Activated naive CD4-positive, alpha-beta T cell treated with anti-CD3 and anti-CD28 coated beads, Interleukin-2, amount 50 U/mL, for 72 hours (primary cell): Measurements from ENCODE around the gene HEPH. TPM values are rescaled to one million over a fixed set of nuclear protein-coding genes. Genes with fewer than 3 reads are reported as not detected.
"Not testable (repeated sequence)": the region's sequence is repeated elsewhere in the genome, so short reads cannot be mapped to it uniquely, and the experiment has no call there.

Experiments used
- ATAC-seq, 2 donors: fragments of 150-1000 bp; cut with Tn5 transposase; 2 replicates each; pipeline ENCODE4 v1.10.0; 2021; ENCODE audit warnings: mild to moderate bottlenecking in 2 of 2, moderate library complexity in 2 of 2
- DNase-seq, 2 donors: peaks; one replicate each; pipeline ENCODE4 v3.0.0; 2021 to 2022; ENCODE audit warnings: low spot score in 2 of 2
- H3K27ac Mint-ChIP-seq, 2 donors: one replicate each; pipeline ENCODE4 v1.8.0; 2022; ENCODE audit warnings: mild to moderate bottlenecking in 2 of 2, mixed read lengths in 2 of 2
- H3K36me3 Mint-ChIP-seq, 2 donors: one replicate each; pipeline ENCODE4 v1.8.0; 2022; ENCODE audit warnings: mixed read lengths in 2 of 2
- H3K9me3 Mint-ChIP-seq, 2 donors: one replicate each; pipeline ENCODE4 v1.8.0; 2022; ENCODE audit warnings: mixed read lengths in 2 of 2
- total RNA-seq, 2 donors: library from RNA; stranded (reverse); gene quantifications; one replicate each; pipeline ENCODE4 v1.2.3, GENCODE V29; 2022

HEPH gene
- total RNA-seq, 2 donors from 2014 or later, result 0.18 TPM; not detected in 1

DNA sequence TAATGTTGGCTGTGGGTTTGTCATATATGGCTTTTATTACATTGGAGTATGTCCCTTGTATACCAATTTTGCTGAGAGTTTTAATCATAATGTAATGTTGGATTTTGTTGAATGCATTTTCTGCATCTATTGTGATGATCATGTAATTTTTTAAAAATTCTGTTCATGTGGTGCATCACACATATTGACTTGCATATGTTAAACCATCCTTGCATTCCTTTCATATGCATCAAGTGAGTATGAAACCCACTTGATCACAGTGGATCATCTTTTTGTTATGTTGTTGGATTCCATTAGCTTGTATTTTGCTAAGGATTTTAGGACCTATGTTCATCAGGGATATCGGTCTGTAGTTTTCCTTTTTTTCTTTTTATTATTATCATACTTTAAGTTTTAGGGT, 12.1 kb downstream of the HEPH start:
- ATAC-seq (no peak), DNase-seq (no peak)
- H3K9me3 Mint-ChIP-seq, result peaks cover 19 to 22% of the 10 kb centered on the region in 2 donors
- H3K27ac Mint-ChIP-seq, result no peak overlapping the region
- H3K36me3 Mint-ChIP-seq, result peaks cover 6 to 11% of the 10 kb centered on the region in 2 donors

DNA sequence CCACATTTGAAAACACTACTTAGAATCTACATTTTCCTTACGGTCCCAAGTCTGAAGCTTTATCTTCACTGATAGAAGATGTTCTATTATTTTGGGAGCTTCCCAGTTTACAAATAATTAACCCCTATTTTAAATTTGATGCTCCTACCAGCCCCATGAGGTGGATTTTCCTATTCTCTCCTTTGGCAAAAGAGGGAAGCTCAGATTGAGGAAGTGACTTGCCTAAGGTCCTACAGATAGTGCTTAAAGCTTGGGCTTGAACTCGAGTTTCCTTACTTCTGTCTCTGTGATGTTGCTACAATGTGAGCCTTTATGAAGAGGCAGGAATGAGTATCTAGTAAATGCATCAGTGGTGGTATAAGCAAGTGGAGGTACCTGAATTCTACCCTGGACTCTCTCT, 27.5 kb downstream of the HEPH start:
- no peak for DNase-seq
- H3K9me3 Mint-ChIP-seq, result peaks cover 0 to 8% of the 10 kb centered on the region in 2 donors
- no peak for ATAC-seq
- H3K36me3 Mint-ChIP-seq, result peaks cover 0 to 4% of the 10 kb centered on the region in 2 donors
- H3K27ac Mint-ChIP-seq, result no peak overlapping the region

DNA sequence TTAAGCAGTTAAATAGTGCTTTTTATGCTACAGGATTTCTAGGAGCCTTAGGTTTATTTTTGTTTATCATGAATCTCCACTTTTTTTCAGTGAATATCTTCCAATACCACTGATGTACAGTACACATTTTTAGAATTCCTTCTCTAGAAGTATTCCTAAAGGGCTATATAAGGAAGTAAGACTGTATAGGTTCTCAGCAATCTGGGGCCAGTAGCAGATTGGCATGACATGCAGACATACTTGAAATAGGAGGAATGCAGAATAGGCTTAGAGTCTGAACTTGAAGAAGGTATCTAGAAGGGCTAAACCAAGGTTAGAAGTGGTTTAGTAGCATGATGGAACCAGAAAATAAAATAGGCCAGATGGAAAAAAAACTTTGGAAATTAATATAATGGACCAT, 29.8 kb downstream of the HEPH start:
- ATAC-seq, result no peak
- Mint-ChIP-seq H3K27ac (no peak overlapping the region), H3K36me3 (no peaks in the 10 kb centered on the region), H3K9me3 (peaks cover 0 to 3% of the 10 kb centered on the region in 2 donors)
- DNase-seq, result no peak

GRCh38 chrX:66200050-66200664, 36.1 kb downstream of the HEPH start:
- Mint-ChIP-seq H3K36me3 (no peaks in the 10 kb centered on the region), H3K27ac (peak overlapping the region; percentile 63 to 90), H3K9me3 (peaks cover 0 to 6% of the 10 kb centered on the region in 2 donors)
- DNase-seq (no peak), ATAC-seq (peak; percentile 44)

- peaks cover 0 to 6% of the 10 kb centered on the region in 2 donors for H3K9me3 Mint-ChIP-seq
- peak overlapping the region in 1 of 2 donors; percentile 37 for H3K27ac Mint-ChIP-seq
- ATAC-seq (no peak), DNase-seq (no peak)
- H3K36me3 Mint-ChIP-seq, result no peaks in the 10 kb centered on the region
Measured at GRCh38 chrX:66200855-66201795, 37.1 kb downstream of the HEPH start.

GRCh38 chrX:66203114-66203513, 39.1 kb downstream of the HEPH start:
- DNase-seq (no peak), ATAC-seq (no peak)
- H3K9me3 Mint-ChIP-seq, result peaks cover 0 to 6% of the 10 kb centered on the region in 2 donors
- H3K36me3 Mint-ChIP-seq, result no peaks in the 10 kb centered on the region
- H3K27ac Mint-ChIP-seq, result no peak overlapping the region

- DNase-seq, result no peak
- no peak for ATAC-seq
Measured at GRCh38 chrX:66221856-66222255, 57.8 kb downstream of the HEPH start.

DNA sequence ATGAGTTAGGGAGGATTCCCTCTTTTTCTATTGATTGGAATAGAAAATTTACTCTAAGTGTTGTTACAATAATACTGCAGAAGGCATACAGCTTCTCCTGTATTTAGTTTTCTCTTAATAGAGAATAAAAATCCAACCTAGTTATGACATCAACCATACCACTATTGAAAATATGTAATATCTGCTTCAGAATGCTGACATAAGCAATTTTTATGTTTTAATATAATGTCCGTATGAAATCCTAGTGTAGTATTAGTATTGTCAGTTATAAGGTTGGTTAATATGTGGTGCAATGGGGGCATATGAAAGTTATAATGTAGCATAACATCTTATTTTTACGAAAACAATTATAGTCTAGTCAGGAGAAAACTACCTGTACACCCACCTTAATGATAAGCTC, 68.2 kb downstream of the HEPH start:
- H3K27ac Mint-ChIP-seq, result no peak overlapping the region
- peaks cover 3 to 5% of the 10 kb centered on the region in 2 donors for H3K9me3 Mint-ChIP-seq
- ATAC-seq (no peak), DNase-seq (no peak)
- peaks cover 0 to 4% of the 10 kb centered on the region in 2 donors for H3K36me3 Mint-ChIP-seq

More at GRCh38 chrX:66221856-66222255, 57.8 kb downstream of the HEPH start:
- H3K27ac Mint-ChIP-seq, result no peak overlapping the region
- no peaks in the 10 kb centered on the region for H3K9me3 Mint-ChIP-seq
- H3K36me3 Mint-ChIP-seq, result no peaks in the 10 kb centered on the region

- Mint-ChIP-seq H3K27ac (no peak overlapping the region), H3K9me3 (peaks cover 0 to 5% of the 10 kb centered on the region in 2 donors), H3K36me3 (peaks cover 0 to 4% of the 10 kb centered on the region in 2 donors)
- ATAC-seq, result no peak
- no peak for DNase-seq
Measured at GRCh38 chrX:66233209-66233608, 69.2 kb downstream of the HEPH start.

- H3K27ac Mint-ChIP-seq, ATAC-seq, H3K9me3 Mint-ChIP-seq: not testable (repeated sequence)
Measured at GRCh38 chrX:66233904-66234303, 69.9 kb downstream of the HEPH start.

DNA sequence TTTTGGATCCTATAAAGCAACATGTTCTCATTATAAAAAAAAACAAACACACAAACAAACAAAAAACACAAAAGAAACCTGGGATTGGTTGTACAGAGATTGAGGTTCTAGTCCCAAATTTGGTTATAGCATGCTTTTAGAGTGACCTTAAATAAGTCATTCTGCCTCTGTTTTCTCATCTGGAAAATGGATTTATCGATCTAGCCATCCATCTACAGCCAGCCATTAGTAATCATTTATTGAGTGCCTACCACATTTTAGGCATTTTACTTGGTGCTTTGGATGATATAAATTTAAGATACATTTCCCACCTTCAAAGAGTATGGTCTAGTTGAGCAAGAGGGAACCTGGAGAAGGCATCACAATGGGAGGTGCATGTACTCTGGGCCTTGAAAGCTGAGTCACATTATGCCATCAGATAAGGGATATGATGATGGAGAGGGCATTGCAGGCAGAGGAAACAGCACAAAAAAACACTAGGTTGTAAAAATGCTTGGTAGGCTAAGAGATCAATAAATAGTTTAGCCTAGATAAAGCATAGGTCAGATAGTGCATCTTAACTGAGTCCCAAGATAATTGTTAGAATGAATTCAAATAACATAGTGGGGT, 91.4 kb downstream of the HEPH start:
- Mint-ChIP-seq H3K36me3 (peaks cover 0 to 5% of the 10 kb centered on the region in 2 donors), H3K9me3 (peaks cover 7 to 9% of the 10 kb centered on the region in 2 donors), H3K27ac (no peak overlapping the region)
- ATAC-seq (no peak), DNase-seq (no peak)

More at GRCh38 chrX:66233904-66234303, 69.9 kb downstream of the HEPH start:
- DNase-seq, H3K36me3 Mint-ChIP-seq: not testable (repeated sequence)

DNA sequence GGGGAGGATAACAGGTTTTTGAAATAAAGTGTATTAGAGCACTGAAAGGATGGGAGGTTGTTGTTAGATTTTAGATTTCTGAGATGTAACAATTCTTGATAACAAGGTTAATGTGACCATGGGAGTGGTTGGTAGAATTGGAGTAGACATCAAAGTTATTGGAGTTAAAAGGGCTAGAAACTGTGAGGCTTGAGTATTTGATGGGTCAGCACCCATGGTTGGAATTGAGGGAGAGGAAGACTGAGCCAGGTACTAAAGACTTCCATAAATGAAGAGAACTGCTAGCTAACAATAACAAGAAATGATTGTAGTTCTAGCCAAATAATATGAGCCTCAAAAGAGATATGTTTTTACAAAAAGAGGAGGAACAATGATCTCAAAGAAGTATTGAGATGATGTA, 98.8 kb downstream of the HEPH start:
- Mint-ChIP-seq H3K36me3 (no peaks in the 10 kb centered on the region), H3K27ac (no peak overlapping the region)
- no peak for ATAC-seq

More for the DNA sequence above, 98.8 kb downstream of the HEPH start:
- H3K9me3 Mint-ChIP-seq, result no peaks in the 10 kb centered on the region
- DNase-seq, result no peak

Other genes with a start within 250 kb of the HEPH start
- gene VSIG4, start 124.2 kb upstream of the HEPH start, total RNA-seq, result under 1 TPM in 1 of 2 donors, not detected in 1; 0.57 TPM